Measurements from ENCODE around the gene ZBTB7B.

Gene ZBTB7B

DNA sequence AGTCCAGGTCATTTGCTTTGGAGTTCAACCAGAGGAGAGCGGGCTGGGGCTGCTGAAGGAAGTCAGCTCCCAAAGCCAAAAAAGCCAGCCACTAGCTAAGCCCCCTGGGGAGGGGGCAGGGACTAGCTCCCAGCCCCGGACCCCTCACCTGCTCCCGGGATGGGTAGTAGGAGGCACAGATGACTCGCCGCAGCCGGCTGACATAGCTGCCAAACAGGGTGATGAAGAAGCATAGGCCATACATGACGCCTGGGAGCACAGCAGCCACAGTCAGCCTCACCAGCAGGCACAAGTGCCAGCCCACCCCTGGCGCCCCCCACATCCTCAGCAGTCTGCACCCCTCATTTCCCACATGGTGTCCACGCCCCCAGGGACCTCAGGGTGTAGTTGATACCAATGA lies 23.6 kb downstream of the ZBTB7B start:
- Histone ChIP-seq H3K4me3 (ENCODE audit: low read length) (no peak overlapping the region), H3K36me3 (ENCODE audit: control insufficient read depth, insufficient read depth, low read length, severe bottlenecking) (no peaks in the 10 kb centered on the region), H3K27me3 (replicated peaks; ENCODE audit: control insufficient read depth, insufficient read depth, low read length) (no peaks in the 10 kb centered on the region), H3K9ac (ENCODE audit: low read length) (no peak overlapping the region), H3K9me3 (ENCODE audit: control insufficient read depth, low read length) (no peaks in the 10 kb centered on the region), H3K4me1 (ENCODE audit: control insufficient read depth, insufficient read depth, low read length) (no peaks in the 10 kb centered on the region)
- DNase-seq (ENCODE audit: low read depth) = no peak

DNA sequence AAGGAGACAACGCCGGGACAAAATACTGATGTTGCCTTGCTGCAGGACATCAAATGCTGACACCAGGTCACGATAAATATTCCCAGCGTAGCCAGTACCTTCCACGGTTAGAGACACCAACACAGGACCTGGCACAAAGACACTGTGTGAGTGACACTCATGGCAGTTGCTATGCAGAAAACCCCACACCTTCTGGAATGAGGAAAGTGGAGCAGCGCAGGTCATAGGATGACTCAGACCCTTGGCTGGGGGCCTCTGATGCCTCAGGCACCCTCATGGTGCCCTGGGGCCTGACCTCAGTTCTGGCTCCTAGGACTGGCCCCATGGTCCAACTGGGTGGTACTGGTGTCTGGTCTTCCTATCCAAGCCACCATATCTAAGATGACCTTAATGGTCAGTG lies 24.0 kb downstream of the ZBTB7B start:
- Histone ChIP-seq H3K9me3 (ENCODE audit: control insufficient read depth, low read length) (no peaks in the 10 kb centered on the region), H3K36me3 (ENCODE audit: control insufficient read depth, insufficient read depth, low read length, severe bottlenecking) (no peaks in the 10 kb centered on the region), H3K4me1 (ENCODE audit: control insufficient read depth, insufficient read depth, low read length) (no peaks in the 10 kb centered on the region), H3K27me3 (replicated peaks; ENCODE audit: control insufficient read depth, insufficient read depth, low read length) (no peaks in the 10 kb centered on the region), H3K9ac (ENCODE audit: low read length) (no peak overlapping the region), H3K4me3 (ENCODE audit: low read length) (no peak overlapping the region)
- DNase-seq (ENCODE audit: low read depth) = no peak

- Histone ChIP-seq H3K4me3 (ENCODE audit: low read length) (no peak overlapping the region), H3K9ac (ENCODE audit: low read length) (no peak overlapping the region), H3K36me3 (ENCODE audit: control insufficient read depth, insufficient read depth, low read length, severe bottlenecking) (no peaks in the 10 kb centered on the region), H3K4me1 (ENCODE audit: control insufficient read depth, insufficient read depth, low read length) (no peaks in the 10 kb centered on the region), H3K9me3 (ENCODE audit: control insufficient read depth, low read length) (no peaks in the 10 kb centered on the region), H3K27me3 (replicated peaks; ENCODE audit: control insufficient read depth, insufficient read depth, low read length) (peaks cover 8% of the 10 kb centered on the region)
- DNase-seq (ENCODE audit: low read depth) = no peak
Observed at GRCh38 chr1:155029513-155030242, 27.1 kb downstream of the ZBTB7B start.

DNA sequence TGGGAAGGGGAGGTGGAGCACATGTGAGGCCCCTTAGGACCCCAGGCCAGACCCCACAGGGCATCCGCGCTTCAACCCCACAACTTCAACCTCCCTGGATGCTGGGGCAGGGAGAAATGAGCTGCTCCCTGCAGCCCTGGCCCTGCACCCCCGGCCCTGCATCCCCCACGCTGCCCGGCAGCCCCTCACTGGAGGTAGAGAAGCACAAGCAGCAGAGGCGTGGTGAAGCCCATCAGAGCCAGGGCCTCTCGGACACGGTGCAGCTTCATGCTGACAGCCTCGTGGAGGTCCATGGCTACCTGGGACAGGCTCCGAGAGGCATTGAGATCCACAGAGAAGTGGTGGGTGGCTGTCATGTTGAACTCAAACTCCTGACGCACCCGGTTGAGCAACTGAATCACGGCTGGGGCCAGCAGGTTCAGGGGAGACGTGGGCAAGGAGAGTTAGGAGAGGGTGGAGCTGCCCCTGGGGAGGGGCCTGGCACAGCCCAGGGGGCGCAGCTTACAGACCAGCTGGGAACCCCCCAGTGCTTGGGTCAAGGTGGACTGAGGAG lies 27.7 kb downstream of the ZBTB7B start:
- DNase-seq (ENCODE audit: low read depth) = no peak
- Histone ChIP-seq H3K36me3 (ENCODE audit: control insufficient read depth, insufficient read depth, low read length, severe bottlenecking) (no peaks in the 10 kb centered on the region), H3K9me3 (ENCODE audit: control insufficient read depth, low read length) (no peaks in the 10 kb centered on the region), H3K9ac (ENCODE audit: low read length) (no peak overlapping the region), H3K4me3 (ENCODE audit: low read length) (no peak overlapping the region), H3K4me1 (ENCODE audit: control insufficient read depth, insufficient read depth, low read length) (no peaks in the 10 kb centered on the region), H3K27me3 (replicated peaks; ENCODE audit: control insufficient read depth, insufficient read depth, low read length) (peaks cover 8% of the 10 kb centered on the region)

DNA sequence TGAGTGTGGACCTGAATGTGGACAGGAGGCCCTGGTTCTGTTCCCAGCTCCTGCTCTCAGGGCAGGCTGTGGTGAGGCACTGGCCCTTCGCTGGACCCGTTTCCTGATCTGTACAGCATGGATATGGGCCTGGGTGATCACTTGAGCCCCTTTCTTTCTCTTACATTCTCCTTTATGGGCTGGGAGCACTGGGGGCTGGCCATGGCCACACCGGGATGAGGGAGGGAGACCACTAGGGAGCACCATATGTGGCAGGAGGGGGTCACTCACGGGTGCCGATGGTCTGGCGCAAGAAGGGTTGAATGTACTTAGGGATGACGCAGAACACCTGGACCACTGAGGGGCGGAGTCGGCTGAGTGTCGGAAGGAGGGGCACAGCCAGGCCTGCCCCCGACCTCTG lies 28.3 kb downstream of the ZBTB7B start:
- Histone ChIP-seq H3K9me3 (ENCODE audit: control insufficient read depth, low read length) (no peaks in the 10 kb centered on the region), H3K9ac (ENCODE audit: low read length) (no peak overlapping the region), H3K27me3 (replicated peaks; ENCODE audit: control insufficient read depth, insufficient read depth, low read length) (peaks cover 8% of the 10 kb centered on the region), H3K4me3 (ENCODE audit: low read length) (no peak overlapping the region), H3K36me3 (ENCODE audit: control insufficient read depth, insufficient read depth, low read length, severe bottlenecking) (no peaks in the 10 kb centered on the region), H3K4me1 (ENCODE audit: control insufficient read depth, insufficient read depth, low read length) (no peaks in the 10 kb centered on the region)
- DNase-seq (ENCODE audit: low read depth) = no peak

- no peak for DNase-seq (ENCODE audit: low read depth)
- Histone ChIP-seq H3K4me3 (ENCODE audit: low read length) (no peak overlapping the region), H3K27me3 (replicated peaks; ENCODE audit: control insufficient read depth, insufficient read depth, low read length) (peaks cover 8% of the 10 kb centered on the region), H3K9ac (ENCODE audit: low read length) (no peak overlapping the region), H3K9me3 (ENCODE audit: control insufficient read depth, low read length) (no peaks in the 10 kb centered on the region), H3K36me3 (ENCODE audit: control insufficient read depth, insufficient read depth, low read length, severe bottlenecking) (no peaks in the 10 kb centered on the region), H3K4me1 (ENCODE audit: control insufficient read depth, insufficient read depth, low read length) (no peaks in the 10 kb centered on the region)
Observed at GRCh38 chr1:155032886-155033285, 30.3 kb downstream of the ZBTB7B start.

DNA sequence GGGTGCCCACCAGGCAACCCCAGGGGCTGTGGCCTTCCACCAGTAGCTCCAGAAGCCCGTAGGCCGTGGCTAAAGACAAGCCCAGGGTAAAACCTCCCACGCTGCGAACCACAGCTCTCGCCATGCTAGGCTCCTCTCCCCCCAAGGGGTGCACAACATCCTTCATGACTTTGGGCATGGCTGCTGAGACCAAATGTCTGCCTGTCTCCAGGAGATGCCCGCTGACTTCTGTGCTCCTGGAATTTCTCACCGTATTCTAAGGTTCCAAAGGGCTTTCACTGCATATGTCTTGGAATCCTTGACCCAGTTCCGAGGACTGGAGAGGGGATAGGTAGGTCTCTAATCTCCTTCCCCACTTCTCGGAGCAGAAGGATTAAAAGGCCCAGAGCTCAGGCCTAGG lies 30.9 kb downstream of the ZBTB7B start, which contains the start of the genes DCST1 and DCST2:
Gene DCST1, plus strand, starts transcription at position 301 of the 400 bp plus-strand sequence. CDS start 213 bp downstream, outside the sequence.
Gene DCST2, minus strand, starts transcription at position 258 of the 400 bp plus-strand sequence. Its CDS starts 80 bp downstream, at position 178.
- no peak within 1 kb of the TSS for H3K4me3 ChIP-seq (ENCODE audit: low read length)
- no peak within 1 kb of the TSS for H3K9ac ChIP-seq (ENCODE audit: low read length)
- no peaks in the 10 kb centered on the region for H3K4me1 ChIP-seq (ENCODE audit: control insufficient read depth, insufficient read depth, low read length)
- H3K27me3 ChIP-seq (replicated peaks; ENCODE audit: control insufficient read depth, insufficient read depth, low read length) = peaks cover 8% of the 10 kb centered on the region
- no peaks in the 10 kb centered on the region for H3K9me3 ChIP-seq (ENCODE audit: control insufficient read depth, low read length)
- no peaks in the 10 kb centered on the region for H3K36me3 ChIP-seq (ENCODE audit: control insufficient read depth, insufficient read depth, low read length, severe bottlenecking)
- no peak for DNase-seq (ENCODE audit: low read depth)

DNA sequence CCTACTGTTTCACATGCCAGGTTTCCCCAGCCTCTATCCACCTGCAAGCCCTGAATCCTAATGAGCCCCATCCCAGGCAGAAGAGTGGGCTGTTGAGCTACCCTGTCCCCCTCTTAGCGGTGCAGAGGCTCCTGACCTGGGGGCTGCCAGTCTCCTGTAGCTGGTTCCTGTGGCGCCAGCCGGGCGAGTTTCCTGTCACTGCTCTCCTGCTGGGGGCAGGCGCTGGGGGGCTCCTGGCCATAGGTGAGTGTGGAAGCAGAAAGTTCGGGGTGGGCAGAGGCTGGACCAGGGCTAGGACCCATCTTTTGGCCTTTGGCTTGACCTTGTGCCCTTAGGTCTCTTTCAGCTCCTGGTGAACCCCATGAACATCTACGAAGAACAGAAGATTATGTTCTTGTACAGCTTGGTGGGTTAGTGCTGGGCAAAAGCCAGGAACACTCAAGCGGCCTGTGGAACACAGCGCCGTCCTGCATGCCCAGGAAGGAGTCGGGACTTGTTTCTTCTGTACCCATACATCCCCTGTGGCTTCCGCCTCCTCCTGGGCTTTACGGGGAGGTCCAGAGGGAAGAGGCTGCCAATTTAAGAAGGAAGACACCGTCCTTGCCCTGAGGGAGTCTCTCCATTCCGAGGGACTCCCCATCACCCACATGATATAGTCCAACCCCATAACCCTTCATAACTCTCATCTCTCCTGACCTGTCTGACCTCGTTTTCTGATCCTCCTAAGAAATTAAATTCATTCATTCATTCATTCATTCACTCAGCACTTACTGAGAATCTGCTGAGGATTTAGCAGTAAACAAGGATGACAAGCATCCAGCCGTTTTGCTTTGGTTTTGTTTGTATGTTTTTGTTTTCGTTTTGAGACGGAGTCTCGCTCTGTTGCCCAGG lies 32.0 kb downstream of the ZBTB7B start:
- peaks cover 7% of the 10 kb centered on the region for H3K4me1 ChIP-seq (ENCODE audit: control insufficient read depth, insufficient read depth, low read length)
- no peak overlapping the region for H3K9ac ChIP-seq (ENCODE audit: low read length)
- no peaks in the 10 kb centered on the region for H3K36me3 ChIP-seq (ENCODE audit: control insufficient read depth, insufficient read depth, low read length, severe bottlenecking)
- H3K27me3 ChIP-seq (replicated peaks; ENCODE audit: control insufficient read depth, insufficient read depth, low read length) = peaks cover 8% of the 10 kb centered on the region
- H3K4me3 ChIP-seq (ENCODE audit: low read length) = no peak overlapping the region
- no peak for DNase-seq (ENCODE audit: low read depth)
- no peaks in the 10 kb centered on the region for H3K9me3 ChIP-seq (ENCODE audit: control insufficient read depth, low read length)

GRCh38 chr1:155035936-155036335 lies 33.3 kb downstream of the ZBTB7B start:
- H3K27me3 ChIP-seq (replicated peaks; ENCODE audit: control insufficient read depth, insufficient read depth, low read length) = peaks cover 8% of the 10 kb centered on the region
- peaks cover 7% of the 10 kb centered on the region for H3K4me1 ChIP-seq (ENCODE audit: control insufficient read depth, insufficient read depth, low read length)
- no peak overlapping the region for H3K4me3 ChIP-seq (ENCODE audit: low read length)
- no peaks in the 10 kb centered on the region for H3K9me3 ChIP-seq (ENCODE audit: control insufficient read depth, low read length)
- DNase-seq (ENCODE audit: low read depth) = no peak
- H3K36me3 ChIP-seq (ENCODE audit: control insufficient read depth, insufficient read depth, low read length, severe bottlenecking) = no peaks in the 10 kb centered on the region
- H3K9ac ChIP-seq (ENCODE audit: low read length) = no peak overlapping the region

DNA sequence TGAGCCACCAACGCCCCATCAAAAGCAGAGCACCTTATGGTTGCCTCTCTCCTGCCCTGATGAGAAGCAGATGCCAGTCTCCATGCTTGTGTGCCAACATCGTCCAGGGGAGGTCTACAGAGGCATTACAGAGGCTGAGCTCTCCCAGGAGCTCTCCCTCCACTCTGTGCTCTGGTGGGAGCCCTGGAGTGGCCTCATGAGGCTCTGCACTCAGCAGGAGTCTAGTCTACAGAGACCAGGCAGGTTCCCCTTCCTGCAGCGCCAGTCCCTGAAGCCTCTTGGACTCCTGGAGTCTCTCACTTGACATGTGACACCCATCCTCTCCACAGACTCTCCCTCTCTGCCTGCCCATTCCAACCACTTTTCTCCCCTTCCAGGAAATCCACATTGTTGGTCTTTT lies 34.4 kb downstream of the ZBTB7B start:
- DNase-seq (ENCODE audit: low read depth) = no peak
- Histone ChIP-seq H3K9me3 (ENCODE audit: control insufficient read depth, low read length) (no peaks in the 10 kb centered on the region), H3K36me3 (ENCODE audit: control insufficient read depth, insufficient read depth, low read length, severe bottlenecking) (no peaks in the 10 kb centered on the region), H3K9ac (ENCODE audit: low read length) (no peak overlapping the region), H3K4me1 (ENCODE audit: control insufficient read depth, insufficient read depth, low read length) (peaks cover 7% of the 10 kb centered on the region), H3K27me3 (replicated peaks; ENCODE audit: control insufficient read depth, insufficient read depth, low read length) (peaks cover 8% of the 10 kb centered on the region), H3K4me3 (ENCODE audit: low read length) (no peak overlapping the region)

- no peak overlapping the region for H3K4me3 ChIP-seq (ENCODE audit: low read length)
- H3K9ac ChIP-seq (ENCODE audit: low read length) = no peak overlapping the region
- no peaks in the 10 kb centered on the region for H3K9me3 ChIP-seq (ENCODE audit: control insufficient read depth, low read length)
- H3K4me1 ChIP-seq (ENCODE audit: control insufficient read depth, insufficient read depth, low read length) = peaks cover 7% of the 10 kb centered on the region
- H3K27me3 ChIP-seq (replicated peaks; ENCODE audit: control insufficient read depth, insufficient read depth, low read length) = peaks cover 8% of the 10 kb centered on the region
- no peaks in the 10 kb centered on the region for H3K36me3 ChIP-seq (ENCODE audit: control insufficient read depth, insufficient read depth, low read length, severe bottlenecking)
- DNase-seq (ENCODE audit: low read depth) = no peak
Observed at GRCh38 chr1:155037851-155038441, 35.3 kb downstream of the ZBTB7B start.
